Pancreas (tissue), 10 donors: Measurements from ENCODE around the gene SPIN4. TPM values are rescaled to one million over a fixed set of nuclear protein-coding genes. Genes with fewer than 3 reads are reported as not detected.
"Not testable (repeated sequence)": the region's sequence is repeated elsewhere in the genome, so short reads cannot be mapped to it uniquely, and the experiment has no call there.

Source experiments
- ATAC-seq, 4 donors: fragments of 200-7000 bp; cut with Tn5 transposase; one replicate each; pipeline versions ENCODE4 v1.8.0 to v1.9.1; 2020; ENCODE audit warnings: mild to moderate bottlenecking in 4 of 4, moderate library complexity in 4 of 4
- DNase-seq, 6 donors: peaks; one replicate each; pipeline ENCODE4 v3.0.0-alpha.2; 2020
- FAIRE-seq: peaks from 2 replicates; lab custom pipeline; 2012; peaks lifted over from hg19 to GRCh38; lab: Jason Lieb, UNC
- H3K27ac ChIP-seq, 4 donors: fragments of 200-600 bp; sonication (generic); 1 replicate in 3 of 4; 2 replicates in 1 of 4; pipeline versions ENCODE4 v1.5.0 to v1.8.0; 2020
- H3K27me3 ChIP-seq, 4 donors: fragments of 200-600 bp; one replicate each; pipeline ENCODE4 v1.8.0; 2021
- H3K36me3 ChIP-seq, 3 donors: fragments of 200-600 bp; sonication (generic) in 1 of 3; one replicate each; pipeline versions ENCODE4 v1.5.0 to v1.8.0; 2020 to 2021
- H3K4me1 ChIP-seq, 3 donors: fragments of 200-600 bp; one replicate each; pipeline ENCODE4 v1.8.0; 2021
- H3K4me3 ChIP-seq, 4 donors: fragments of 200-600 bp; sonication (generic) in 2 of 4; one replicate each; pipeline versions ENCODE4 v1.5.0 to v1.8.0; 2020 to 2021
- H3K9me3 ChIP-seq, 4 donors: fragments of 200-600 bp; one replicate each; pipeline ENCODE4 v1.8.0; 2021
- CTCF ChIP-seq, 4 donors: fragments of 200-600 bp; sonication (generic) in 3 of 4; IDR thresholded peaks; one replicate each; pipeline versions ENCODE4 v1.5.0 to v1.8.0; 2021; ENCODE audit warnings: antibody characterized with exemption in 4 of 4
- WGBS, 2 donors: extraction: QIAGEN DNeasy Blood & Tissue Kit; methylation state at CpG; one replicate each; pipeline ENCODE4 v1.1.7; 2013; 5-methylcytosine and 5-hydroxymethylcytosine counted together
- intact Hi-C, 3 donors: fragments of 100-400 bp; cut with DNase I; formaldehyde crosslinking; loops; one replicate each; pipeline versions ENCODE4 v1.11.1 to v1.14.2; 2022
- polyA plus RNA-seq, 2 donors: library from polyadenylated mRNA; stranded (reverse); fragments of 200-250 nt; gene quantifications; one replicate each; pipeline ENCODE4 v1.2.3, GENCODE V29; 2013
- total RNA-seq, 6 donors: library from RNA; stranded (reverse); fragmentation: NEBNext Ultra II Directional in 4 of 6; extraction: Animal tissue kit (Norgen Biotek cat#: 25700) in 4 of 6; gene quantifications; one replicate each; pipeline versions ENCODE4 v1.2.1 to v1.2.4, GENCODE V29; 2021 to 2023
- donor health status: healthy with polysubstance abuse.
- donor health status: DM: no; HTN: no; CAD: no; lungs with moderate emphysema.
- donor health status: DM: no; HTN: no; CAD: no.
- donor health status: control.
- donor health status: control.
- donor health status: Bipolar disorder and iron deficiency.
- donor health status: DM: yes; HTN: yes; CAD: no.
- donor health status: DM: no; HTN: no; CAD: no.
- donor health status: DM: no; HTN: no; CAD: no.
- donor health status: DM: yes; HTN: yes; CAD: no.

The SPIN4 gene
- total RNA-seq (1 to 10 TPM in 5 of 6 donors, under 1 TPM in 1; 0.88 to 3.3 (median 1.6) TPM), polyA plus RNA-seq (1 to 10 TPM in 1 of 2 donors, under 1 TPM in 1; 0.72 to 1.9 TPM)

GRCh38 chrX:63350941-63351616 is at the start of gene SPIN4:
Gene SPIN4, minus strand, starts transcription at chrX:63351332. Its CDS starts 513 bp downstream, at chrX:63350819.
- FAIRE-seq: no peak

GRCh38 chrX:63400340-63400739 is 49.2 kb upstream of the SPIN4 start:
- H3K4me3 ChIP-seq: no peak overlapping the region
- intact Hi-C loops: no loop called here
- no peak for FAIRE-seq
- H3K4me1 ChIP-seq: no peaks in the 10 kb centered on the region
- no peak for ATAC-seq
- no peak for DNase-seq
- no peaks in the 10 kb centered on the region for H3K27me3 ChIP-seq
- no peak overlapping the region for H3K27ac ChIP-seq
- no peaks in the 10 kb centered on the region for H3K9me3 ChIP-seq
- no peak for TF ChIP-seq CTCF (IDR thresholded peaks at IDR 0.05)
- no peaks in the 10 kb centered on the region for H3K36me3 ChIP-seq

More at GRCh38 chrX:63350941-63351616, at the start of gene SPIN4:
- TF ChIP-seq CTCF (IDR thresholded peaks at IDR 0.05): no peak
- peak within 1 kb of the TSS; percentile 45 to 80 (median 52) for H3K27ac ChIP-seq
- no peaks in the 10 kb centered on the region for H3K36me3 ChIP-seq
- peak; percentile 83 to 90 (median 88) for DNase-seq
- peak within 1 kb of the TSS; percentile 13 to 61 (median 42) for H3K4me3 ChIP-seq
- intact Hi-C loops: no loop called here
- no peaks in the 10 kb centered on the region for H3K27me3 ChIP-seq
- ATAC-seq: peak; percentile 99
- peaks cover 0 to 3% (median 0%) of the 10 kb centered on the region in 3 donors for H3K4me1 ChIP-seq
- 0 to 29% methylated on average over 49 to 58 of the region's 58 CpGs for WGBS, 2 donors
- H3K9me3 ChIP-seq: no peaks in the 10 kb centered on the region

- intact Hi-C loops: no loop called here
- DNase-seq: no peak
- Histone ChIP-seq H3K9me3 (no peaks in the 10 kb centered on the region), H3K27me3 (no peaks in the 10 kb centered on the region), H3K36me3 (no peaks in the 10 kb centered on the region), H3K4me1 (no peaks in the 10 kb centered on the region), H3K4me3 (no peak overlapping the region), H3K27ac (no peak overlapping the region)
- TF ChIP-seq CTCF (IDR thresholded peaks at IDR 0.05): no peak
- WGBS, 2 donors: 36 to 49% methylated on average over 2 of the region's 2 CpGs
- no peak for ATAC-seq
- no peak for FAIRE-seq
These were observed 43.7 kb upstream of the SPIN4 start for GRCh38 chrX:63394872-63395271.

GRCh38 chrX:63393094-63393493 is 42.0 kb upstream of the SPIN4 start:
- H3K4me1 ChIP-seq, H3K9me3 ChIP-seq, H3K36me3 ChIP-seq, H3K27ac ChIP-seq, H3K4me3 ChIP-seq, intact Hi-C loops, H3K27me3 ChIP-seq, ATAC-seq, FAIRE-seq: not testable (repeated sequence)
- DNase-seq: peak in 2 of 6 donors; percentile 9 to 48
- 94 to 97% methylated on average over 15 to 24 of the region's 24 CpGs for WGBS, 2 donors

- no peak for ATAC-seq
- Histone ChIP-seq H3K9me3 (no peaks in the 10 kb centered on the region), H3K4me3 (no peak overlapping the region), H3K4me1 (no peaks in the 10 kb centered on the region), H3K36me3 (no peaks in the 10 kb centered on the region), H3K27me3 (no peaks in the 10 kb centered on the region), H3K27ac (no peak overlapping the region)
- WGBS, 2 donors: 62 to 87% methylated on average over 3 of the region's 3 CpGs
- no peak for DNase-seq
- no peak for FAIRE-seq
- intact Hi-C loops: no loop called here
- no peak for TF ChIP-seq CTCF (IDR thresholded peaks at IDR 0.05)
These were observed 36.3 kb upstream of the SPIN4 start for GRCh38 chrX:63387411-63387810.

- FAIRE-seq, H3K9me3 ChIP-seq, intact Hi-C loops, H3K4me1 ChIP-seq, H3K27ac ChIP-seq, DNase-seq, H3K4me3 ChIP-seq, H3K36me3 ChIP-seq, H3K27me3 ChIP-seq, ATAC-seq: not testable (repeated sequence)
These were observed 33.1 kb upstream of the SPIN4 start for GRCh38 chrX:63384263-63384662.

GRCh38 chrX:63373012-63373411 is 21.9 kb upstream of the SPIN4 start:
- H3K27me3 ChIP-seq, H3K36me3 ChIP-seq, H3K27ac ChIP-seq, FAIRE-seq, ATAC-seq, intact Hi-C loops, H3K4me1 ChIP-seq, H3K9me3 ChIP-seq, H3K4me3 ChIP-seq, DNase-seq: not testable (repeated sequence)
- WGBS, 2 donors: 89 to 97% methylated on average over 3 of the region's 3 CpGs

- ATAC-seq, intact Hi-C loops, H3K4me1 ChIP-seq, H3K27ac ChIP-seq, FAIRE-seq, H3K36me3 ChIP-seq, H3K9me3 ChIP-seq, H3K4me3 ChIP-seq, DNase-seq, H3K27me3 ChIP-seq: not testable (repeated sequence)
- 67 to 78% methylated on average over 5 of the region's 5 CpGs for WGBS, 2 donors
These were observed 16.6 kb upstream of the SPIN4 start for GRCh38 chrX:63367699-63368098.
